HepG2 (cell line): ENCODE data around the gene DRG1.

Experiments used
- BCL6 ChIP-seq: IDR thresholded peaks from 2 replicates; pipeline ENCODE4 v1.6.1; 2016; ENCODE audit warnings: missing genetic modification reagents, missing compliant biosample characterization
- HOXA9 ChIP-seq: sonication (generic); formaldehyde crosslinking; IDR thresholded peaks from 2 replicates; pipeline ENCODE4 v1.8.1; 2022; ENCODE audit warnings: missing genetic modification reagents, mild to moderate bottlenecking, moderate library complexity, borderline replicate concordance
- PCBP2 ChIP-seq: fragments of 200-400 bp; formaldehyde crosslinking; optimal IDR thresholded peaks from 2 replicates; pipeline ENCODE3; 2018; ENCODE audit warnings: low read length, low read depth; ENCODE audit not compliant: poor library complexity, severe bottlenecking
- SIN3B ChIP-seq: fragments of 150-350 bp; IDR thresholded peaks from 2 replicates; pipeline ENCODE4 v1.6.1; 2014; ENCODE audit warnings: low read length

DNA sequence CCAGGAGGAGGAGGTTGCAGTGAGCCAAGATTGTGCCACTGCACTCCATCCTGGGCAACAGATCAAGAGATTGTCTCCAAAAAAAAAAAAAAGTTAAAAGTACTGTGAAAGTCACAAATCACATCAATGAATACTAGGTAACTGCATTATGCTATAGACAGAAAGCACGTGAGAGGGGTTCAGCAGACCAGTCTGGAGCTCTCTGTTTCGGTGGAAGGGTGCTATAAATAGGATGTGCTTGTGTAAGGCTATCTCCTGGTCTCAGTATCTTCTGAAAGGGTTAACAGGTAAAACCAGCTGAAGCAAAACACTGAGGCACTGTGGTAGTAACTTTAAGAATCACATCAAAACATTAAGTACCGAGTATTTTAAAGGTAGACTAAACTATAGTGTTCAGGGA lies 46.8 kb downstream of the DRG1 start:
- TF ChIP-seq HOXA9 (CRISPR knock-in tag) (no peak), BCL6 (CRISPR knock-in tag) (no peak), PCBP2 (no peak), SIN3B (no peak)
